Measurements from ENCODE around the gene NPRL2.

Gene NPRL2

DNA sequence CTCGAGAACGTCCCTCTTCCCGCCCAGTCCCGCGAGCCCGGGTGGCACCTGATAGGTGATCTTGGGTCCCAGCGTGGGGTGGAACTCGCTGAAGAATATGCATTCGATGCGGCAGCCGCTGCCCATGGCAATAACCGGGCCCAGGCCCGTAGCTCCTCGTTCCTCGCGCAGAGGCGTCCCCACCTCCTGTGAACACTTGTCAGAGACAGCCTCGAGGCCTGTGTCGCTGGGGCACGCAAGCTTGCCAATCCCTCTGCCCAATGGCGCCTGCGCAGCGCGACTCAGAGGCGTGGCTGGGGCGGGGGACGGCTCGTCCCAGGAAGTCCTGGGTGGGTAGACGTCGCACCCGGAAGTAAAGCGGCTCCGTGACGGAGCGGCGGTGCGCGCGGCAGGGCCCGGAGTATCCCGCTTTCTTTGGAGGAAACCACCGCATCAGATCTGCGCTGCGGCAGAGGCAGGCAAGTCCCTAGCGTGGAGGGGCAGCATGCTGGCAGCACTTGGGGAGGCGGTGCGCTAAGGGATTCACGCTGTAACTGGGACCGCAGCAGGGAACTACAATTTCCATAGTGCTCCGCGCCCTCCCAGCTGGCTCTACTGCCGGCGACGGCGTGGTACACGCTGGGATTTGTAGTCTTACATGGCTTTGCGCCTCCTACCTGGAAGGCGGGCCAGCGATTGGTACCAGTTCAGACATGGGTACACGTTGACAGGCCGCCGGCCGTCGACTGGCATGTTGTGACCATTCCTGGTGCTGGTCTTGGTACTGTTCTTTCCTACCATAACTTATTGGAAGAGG, at the start of gene NPRL2, which contains the start of gene CYB561D2:
TSS of gene NPRL2 (minus strand) at position 249 of the 796 bp plus-strand sequence. CDS start at position 126, 123 bp downstream.
TSS of gene CYB561D2 (plus strand) at position 336 of the 796 bp plus-strand sequence. CDS start 572 bp downstream, outside the sequence.
- DNase-seq: peak; percentile 99

DNA sequence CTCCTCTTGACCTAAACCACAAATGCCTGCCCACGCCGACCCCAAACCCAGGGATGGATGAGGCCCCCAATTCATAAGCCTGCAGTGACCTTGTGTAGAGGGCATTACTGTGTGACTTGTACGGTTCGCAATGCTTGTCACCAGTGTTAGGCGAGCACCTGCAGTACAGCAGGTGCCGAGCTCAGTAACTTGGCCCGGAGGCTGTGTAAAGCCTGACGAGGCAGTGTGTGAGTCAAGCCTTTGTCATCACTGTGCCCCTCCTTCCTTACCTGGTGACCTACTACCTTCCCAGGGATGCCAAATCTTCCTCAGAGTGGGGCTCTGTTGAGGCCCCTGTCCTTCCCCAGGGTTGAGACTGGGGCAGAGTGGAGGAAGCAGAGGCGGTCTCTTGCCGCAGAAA, 45.9 kb upstream of the NPRL2 start:
- DNase-seq: no peak

DNA sequence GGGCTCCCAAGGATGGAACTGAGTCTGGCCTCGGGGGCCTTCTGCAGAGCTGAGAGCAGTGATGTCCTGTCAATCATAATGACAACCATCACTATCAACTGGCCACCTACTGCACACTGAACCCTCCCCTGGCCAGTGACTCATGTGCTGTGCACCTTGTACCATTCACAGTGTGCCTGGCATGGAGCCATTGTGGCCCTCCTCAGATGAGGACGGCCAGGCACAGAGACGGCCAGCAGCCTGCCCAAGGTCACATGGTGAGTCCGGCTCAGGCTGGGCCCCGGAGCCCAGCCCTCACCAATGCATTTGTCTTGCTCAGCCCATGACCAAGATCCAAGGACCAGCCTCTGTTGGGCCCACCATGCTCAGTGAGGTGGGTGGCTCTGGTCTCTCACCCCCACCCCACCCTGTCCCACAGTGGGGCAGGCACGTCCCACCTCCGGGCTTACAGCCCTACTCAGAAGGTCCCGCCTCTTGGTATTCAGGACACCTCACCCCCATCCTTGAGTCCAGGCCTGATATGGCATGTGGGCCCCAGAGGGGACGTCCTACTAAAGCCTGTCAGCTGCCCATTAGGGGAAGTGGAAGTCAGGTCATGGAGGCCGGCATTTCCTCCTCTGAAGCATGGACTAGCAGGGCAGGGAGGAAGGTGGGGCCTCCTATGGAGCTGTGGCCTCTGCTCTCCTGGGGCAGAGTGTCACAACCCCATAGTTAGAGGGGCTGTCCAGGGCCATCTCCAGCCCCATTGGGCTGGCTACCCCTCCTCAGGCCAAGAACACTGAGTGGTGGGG, 44.7 kb upstream of the NPRL2 start:
- no peak for DNase-seq

DNA sequence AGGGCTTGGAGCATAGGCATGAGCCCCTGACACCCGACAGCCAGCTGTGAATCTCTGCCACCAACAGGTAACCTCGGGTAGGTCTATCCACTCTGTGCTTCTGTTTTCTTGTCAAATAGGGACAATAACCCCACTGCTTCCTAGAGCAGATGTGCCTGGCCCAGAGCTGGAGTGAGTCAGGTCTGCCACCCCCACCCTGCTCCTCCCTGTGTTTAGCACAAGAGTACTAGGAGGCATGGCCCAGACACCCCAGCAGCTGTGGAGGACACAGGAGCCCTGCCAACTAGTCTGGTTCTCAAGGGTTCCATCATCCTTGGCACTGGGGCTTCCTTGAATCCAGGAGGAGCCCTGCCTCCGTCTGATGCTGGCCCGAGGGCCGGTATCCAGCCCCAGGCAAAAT, 42.5 kb upstream of the NPRL2 start:
- DNase-seq: no peak

GRCh38 chr3:50392101-50392715, 41.6 kb upstream of the NPRL2 start:
- DNase-seq: no peak

GRCh38 chr3:50390508-50391224, 40.1 kb upstream of the NPRL2 start:
- no peak for DNase-seq

- no peak for DNase-seq
Observed at GRCh38 chr3:50389414-50389767, 38.8 kb upstream of the NPRL2 start.

GRCh38 chr3:50388720-50389413, 38.3 kb upstream of the NPRL2 start:
- no peak for DNase-seq

GRCh38 chr3:50388016-50388719, 37.6 kb upstream of the NPRL2 start:
- DNase-seq: no peak

GRCh38 chr3:50385754-50386153, 35.2 kb upstream of the NPRL2 start:
- DNase-seq: no peak

DNA sequence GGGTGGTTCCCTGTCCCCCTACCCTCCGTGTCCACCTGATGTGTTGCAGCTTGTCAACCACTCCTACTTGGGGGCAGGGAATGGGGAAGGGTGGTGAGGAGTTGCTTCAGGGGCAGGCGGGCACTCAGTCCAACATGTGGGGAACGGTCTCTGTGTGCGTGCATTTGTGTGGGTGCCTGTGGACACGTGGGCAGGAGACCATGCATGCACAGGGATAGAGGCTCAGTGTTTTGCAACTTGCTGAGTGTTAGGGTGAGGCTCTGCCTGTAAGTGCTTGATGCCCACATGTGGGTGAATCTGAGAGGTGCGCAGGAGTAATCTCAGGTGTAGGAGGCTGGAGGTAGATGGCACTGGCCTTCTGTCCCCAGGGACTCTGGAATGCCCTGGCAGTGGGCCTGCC, 33.2 kb upstream of the NPRL2 start:
- DNase-seq: no peak

DNA sequence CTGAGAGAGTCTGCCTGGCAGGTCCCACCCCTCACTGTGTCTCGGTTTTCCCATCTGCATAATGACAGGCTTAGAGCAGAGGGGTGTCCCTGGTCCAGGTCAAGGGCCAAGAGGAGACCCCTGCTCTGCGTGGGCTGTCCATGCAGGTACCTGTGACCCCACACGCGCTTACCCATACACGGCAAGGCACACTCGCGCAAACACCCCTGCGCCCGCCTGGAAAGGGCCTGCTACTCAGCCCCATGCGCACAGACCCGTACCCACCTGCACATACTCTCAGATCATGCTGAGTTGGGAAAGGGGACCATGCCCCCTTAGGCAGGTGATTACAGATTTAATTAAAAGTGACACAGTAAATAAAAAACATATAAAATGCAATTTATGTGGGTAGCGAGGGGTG, 32.1 kb upstream of the NPRL2 start:
- DNase-seq: no peak

- no peak for DNase-seq
Observed at GRCh38 chr3:50381383-50381782, 30.8 kb upstream of the NPRL2 start.

GRCh38 chr3:50380405-50381085, 30.0 kb upstream of the NPRL2 start:
- no peak for DNase-seq

GRCh38 chr3:50378757-50379156, 28.2 kb upstream of the NPRL2 start:
- DNase-seq: no peak

GRCh38 chr3:50378024-50378423, 27.4 kb upstream of the NPRL2 start:
- DNase-seq: no peak

GRCh38 chr3:50375258-50375931, 24.8 kb upstream of the NPRL2 start:
- DNase-seq: no peak

DNA sequence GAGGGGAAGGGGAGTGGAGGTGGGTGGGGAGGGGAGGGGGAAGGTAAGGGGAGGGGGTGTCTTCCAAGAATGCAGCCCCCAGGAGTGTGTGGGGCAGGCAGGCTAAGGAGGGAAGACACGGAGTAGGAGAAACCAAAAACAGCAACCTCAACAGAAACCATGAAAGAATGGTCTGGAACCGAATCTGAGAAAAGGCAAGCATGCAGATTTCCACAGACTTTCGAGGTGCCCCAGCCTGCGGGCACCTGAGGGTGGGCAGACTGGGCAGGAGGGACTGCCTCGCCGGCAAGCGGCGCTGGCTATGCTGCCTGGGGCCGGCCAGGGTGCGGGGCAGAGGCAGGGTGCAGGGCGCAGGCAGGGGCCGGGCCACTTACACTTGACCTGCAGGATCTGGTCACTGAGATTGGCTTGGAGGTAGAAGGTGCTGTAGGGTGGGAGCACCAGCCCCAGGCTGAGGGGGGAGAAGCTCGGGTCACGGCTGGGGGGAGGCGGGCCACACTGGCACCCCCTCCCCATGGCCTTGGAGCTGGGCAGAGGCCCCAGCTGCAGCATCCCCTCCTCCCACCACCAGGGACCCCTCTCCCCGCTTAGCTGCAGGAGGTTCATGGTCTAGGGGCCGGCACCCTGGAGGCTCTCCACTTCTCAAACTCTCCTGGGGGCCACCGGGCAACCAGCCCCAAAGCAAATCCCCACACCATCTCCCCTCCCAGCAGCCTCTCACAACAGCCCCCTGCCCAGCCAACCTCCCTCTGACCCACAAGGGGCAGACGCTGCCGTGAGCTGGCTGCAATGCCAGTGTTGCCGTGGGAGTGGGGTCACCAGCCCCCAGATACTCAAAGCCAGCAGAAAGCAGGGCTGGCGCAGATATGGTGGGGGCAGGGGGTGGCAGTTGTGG, 24.0 kb upstream of the NPRL2 start:
- no peak for DNase-seq

Measured in stimulated activated CD4-positive, alpha-beta T cell treated with anti-CD3 and anti-CD28 coated beads, Interleukin-4, amount 100 ng/mL, for 24 hours (primary cell).